ENCODE data around the gene SSPN.

Gene SSPN

DNA sequence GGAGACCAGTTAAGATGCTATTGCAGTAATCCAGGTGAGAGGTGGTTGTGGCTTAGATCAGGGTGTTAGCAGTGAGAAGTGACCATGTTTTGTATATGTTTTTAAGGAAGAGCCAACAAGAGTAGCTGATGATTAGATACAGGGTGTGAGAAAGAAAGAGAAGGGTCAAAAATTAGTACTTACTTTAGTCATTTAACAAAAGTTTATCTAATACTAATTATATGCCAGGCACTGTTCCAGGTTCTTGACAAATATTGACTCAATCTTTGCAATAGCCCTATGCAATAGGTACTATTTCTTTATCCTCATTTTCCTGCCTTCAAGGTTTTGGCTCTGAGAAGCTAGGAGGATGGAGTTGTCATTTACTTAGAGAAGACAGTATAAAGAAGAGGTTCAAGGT is 70.2 kb downstream of the SSPN start:
- H3K27ac ChIP-seq = no peak overlapping the region
- no peak for TF ChIP-seq CTCF (IDR thresholded peaks at IDR 0.05)
- TF ChIP-seq ZFX (IDR thresholded peaks at IDR 0.05; ENCODE audit: borderline replicate concordance) = no peak

DNA sequence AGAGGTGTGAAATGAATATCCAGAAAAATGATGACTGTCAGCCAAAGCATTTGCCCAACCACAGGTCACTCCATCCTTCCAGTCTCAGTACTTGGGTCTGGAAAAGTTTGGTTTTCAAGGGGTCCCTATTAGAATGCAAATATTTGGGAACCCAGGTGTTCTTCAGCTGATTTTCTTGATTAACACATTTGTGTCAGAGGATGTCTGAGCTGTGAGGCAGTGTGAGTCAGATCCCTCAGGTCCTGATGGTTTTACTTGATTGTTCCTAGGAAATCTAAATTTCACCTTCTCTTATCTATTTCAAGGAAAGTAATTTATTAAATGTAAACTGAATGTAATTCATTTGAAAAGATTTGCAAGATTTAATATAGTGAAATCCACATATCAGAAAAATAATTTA is 71.5 kb downstream of the SSPN start:
- no peak overlapping the region for H3K27ac ChIP-seq
- no peak for TF ChIP-seq CTCF (IDR thresholded peaks at IDR 0.05)
- no peak for TF ChIP-seq ZFX (IDR thresholded peaks at IDR 0.05; ENCODE audit: borderline replicate concordance)

GRCh38 chr12:26268841-26269561 is 73.6 kb downstream of the SSPN start:
- no peak for TF ChIP-seq CTCF (IDR thresholded peaks at IDR 0.05)
- no peak for TF ChIP-seq ZFX (IDR thresholded peaks at IDR 0.05; ENCODE audit: borderline replicate concordance)
- H3K27ac ChIP-seq = no peak overlapping the region

DNA sequence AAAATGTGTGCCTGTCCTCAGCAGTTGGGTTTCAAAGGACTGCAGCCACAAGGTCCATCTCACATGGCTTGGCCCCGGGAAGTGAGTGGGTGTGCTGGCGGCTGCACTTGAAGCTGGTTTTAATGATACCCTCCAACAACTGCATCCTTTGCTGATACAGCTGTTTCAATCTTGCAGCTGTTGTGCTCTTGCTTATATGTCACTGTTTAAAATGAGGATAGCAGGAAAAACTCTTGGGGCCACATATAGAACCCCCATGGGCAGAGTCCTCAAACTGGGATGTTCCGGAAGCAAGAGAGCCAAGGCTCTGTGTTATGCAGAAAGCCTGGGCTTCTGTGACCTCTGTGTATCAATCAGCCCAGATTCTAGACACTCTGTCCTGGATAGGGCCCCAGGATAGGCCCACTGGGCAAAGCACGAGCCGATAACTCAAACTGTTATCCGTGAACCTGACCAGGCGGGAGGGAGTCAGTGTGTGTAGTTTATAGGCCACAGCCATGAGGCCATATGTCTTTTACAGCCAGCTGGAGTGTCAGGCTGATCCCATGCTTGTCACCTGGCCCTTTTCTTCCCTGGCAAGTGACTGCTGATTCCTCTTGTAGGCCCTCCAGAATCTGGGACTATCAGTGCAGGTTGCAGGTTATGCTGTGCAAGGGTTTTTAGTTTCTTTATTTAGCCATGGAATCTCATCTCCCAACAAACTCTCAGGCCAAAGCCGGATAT is 74.3 kb downstream of the SSPN start:
- TF ChIP-seq CTCF (IDR thresholded peaks at IDR 0.05) = no peak
- no peak for TF ChIP-seq ZFX (IDR thresholded peaks at IDR 0.05; ENCODE audit: borderline replicate concordance)
- no peak overlapping the region for H3K27ac ChIP-seq

DNA sequence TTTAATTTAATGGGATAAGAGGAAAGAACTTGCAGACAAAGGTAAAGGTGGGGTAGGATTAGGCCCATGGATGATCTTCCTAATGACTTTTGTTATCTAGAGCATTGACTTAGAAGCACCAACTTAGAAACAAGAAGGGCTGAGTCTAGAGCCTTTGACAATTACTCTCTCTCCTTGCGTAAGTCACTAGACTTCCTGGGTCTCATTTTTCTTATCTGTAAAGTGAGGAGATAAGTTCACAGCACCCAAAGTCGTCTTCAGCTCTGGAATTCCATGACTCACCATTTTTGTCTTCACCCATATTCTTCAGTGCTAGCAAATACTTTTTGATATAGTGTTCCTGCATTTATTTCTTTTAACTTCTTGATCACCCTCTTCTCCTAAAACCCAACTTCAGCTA is 75.7 kb downstream of the SSPN start:
- no peak overlapping the region for H3K27ac ChIP-seq
- TF ChIP-seq CTCF (IDR thresholded peaks at IDR 0.05) = no peak
- no peak for TF ChIP-seq ZFX (IDR thresholded peaks at IDR 0.05; ENCODE audit: borderline replicate concordance)

- H3K27ac ChIP-seq = no peak overlapping the region
- TF ChIP-seq CTCF (IDR thresholded peaks at IDR 0.05) = no peak
Observed at GRCh38 chr12:26271889-26272492, 76.6 kb downstream of the SSPN start.

- TF ChIP-seq ZFX (IDR thresholded peaks at IDR 0.05; ENCODE audit: borderline replicate concordance) = no peak
- no peak for TF ChIP-seq CTCF (IDR thresholded peaks at IDR 0.05)
- no peak overlapping the region for H3K27ac ChIP-seq
Observed at GRCh38 chr12:26272851-26273250, 77.5 kb downstream of the SSPN start.

Data from 22Rv1 (cell line).